Testis (tissue), 3 donors: ENCODE data around the gene ZNF574. TPM values are rescaled to one million over a fixed set of nuclear protein-coding genes. Genes with fewer than 3 reads are reported as not detected.

ENCODE experiments used
- DNase-seq: peaks from one replicate; pipeline ENCODE4 v3.0.0-alpha.2; 2019
- H3K27ac ChIP-seq, 2 donors: fragments of 200-600 bp; sonication (generic); one replicate each; pipeline ENCODE4 v1.5.1; 2019
- H3K27me3 ChIP-seq: fragments of 200-600 bp; sonication (generic); one replicate; pipeline ENCODE4 v1.5.1; 2019
- H3K36me3 ChIP-seq: fragments of 200-600 bp; sonication (generic); one replicate; pipeline ENCODE4 v1.5.1; 2017; ENCODE audit warnings: low read depth; ENCODE audit errors: missing control alignments
- H3K4me1 ChIP-seq: fragments of 200-600 bp; sonication (generic); one replicate; pipeline ENCODE4 v1.5.1; 2019
- H3K4me3 ChIP-seq, 2 donors: fragments of 200-600 bp; sonication (generic); one replicate each; pipeline ENCODE4 v1.5.1; 2017 to 2019
- H3K9me3 ChIP-seq: fragments of 200-600 bp; sonication (generic); one replicate; pipeline ENCODE4 v1.5.1; 2017
- POLR2A ChIP-seq: fragments of 450-650 bp; IDR thresholded peaks from one replicate; pipeline ENCODE4 v1.6.1; 2017; ENCODE audit warnings: antibody characterized with exemption, mild to moderate bottlenecking, moderate library complexity
- WGBS, 2 donors: methylation state at CpG; one replicate each; pipeline ENCODE4 v1.1.5; 2018; 5-methylcytosine and 5-hydroxymethylcytosine counted together
- intact Hi-C: fragments of 100-400 bp; cut with DNase I; formaldehyde crosslinking; loops from one replicate; pipeline ENCODE4 v1.15.1; 2023; ENCODE audit warnings: low total_unique reads
- polyA plus RNA-seq: library from polyadenylated mRNA; stranded (reverse); fragments of 350-450 nt; fragmentation: Illumina TruSeq; extraction: RNeasy Lipid Tissue Mini Kit (QIAGEN cat#74804); gene quantifications from one replicate; pipeline ENCODE4 v1.2.3, GENCODE V29; 2014; ENCODE audit warnings: low read depth, low replicate concordance; ENCODE audit not compliant: insufficient read depth
- total RNA-seq, 2 donors: library from RNA; depleted of rRNA; stranded (reverse); fragments of >200 nt; gene quantifications; one replicate each; pipeline ENCODE4 v1.2.3, GENCODE V29; 2016
- TF ChIP-seq, protein P1 (sequence below), 3 experiments: fragments of 450-650 bp in 2 of 3; fragments of 200-600 bp in 1 of 3; sonication (generic) in 1 of 3; IDR thresholded peaks; one replicate each; pipeline ENCODE4 v1.5.1; 2016 to 2019; ENCODE audit warnings: antibody characterized with exemption in 3 of 3, mild to moderate bottlenecking in 2 of 3, moderate library complexity in 1 of 3

ZNF574 gene
- total and polyA plus RNA-seq, 3 donors from 2014 or later = 47.4 to 64.8 (median 63.2) TPM

DNA sequence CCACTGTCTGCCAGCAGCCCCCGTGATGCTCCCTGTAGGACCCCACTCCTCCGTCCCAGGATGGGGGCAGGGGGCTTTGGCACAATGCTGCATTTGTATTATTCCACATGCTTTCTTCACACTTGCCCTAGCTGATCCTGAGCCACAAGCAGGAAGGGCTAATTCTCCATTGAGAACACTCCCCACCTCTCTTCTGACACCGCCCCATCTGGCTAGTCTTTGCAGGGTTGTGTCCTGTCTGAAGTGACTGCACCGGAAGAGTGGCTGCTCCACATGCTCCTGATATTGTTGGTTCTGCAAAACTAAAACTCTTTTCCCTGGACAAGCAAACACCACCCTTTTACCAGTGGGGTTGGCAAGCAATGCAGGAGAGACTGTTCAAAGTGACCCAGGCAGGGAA lies 18.0 kb downstream of the ZNF574 start:
- WGBS, 2 donors = 69 to 74% methylated on average over 4 of the region's 4 CpGs
- intact Hi-C loops = no loop called here
- no peak overlapping the region for H3K4me3 ChIP-seq
- no peaks in the 10 kb centered on the region for H3K4me1 ChIP-seq
- no peaks in the 10 kb centered on the region for H3K9me3 ChIP-seq
- H3K36me3 ChIP-seq = no peaks in the 10 kb centered on the region
- H3K27ac ChIP-seq = no peak overlapping the region
- DNase-seq = no peak
- TF ChIP-seq POLR2A = no peak
- TF ChIP-seq, protein P1, sequence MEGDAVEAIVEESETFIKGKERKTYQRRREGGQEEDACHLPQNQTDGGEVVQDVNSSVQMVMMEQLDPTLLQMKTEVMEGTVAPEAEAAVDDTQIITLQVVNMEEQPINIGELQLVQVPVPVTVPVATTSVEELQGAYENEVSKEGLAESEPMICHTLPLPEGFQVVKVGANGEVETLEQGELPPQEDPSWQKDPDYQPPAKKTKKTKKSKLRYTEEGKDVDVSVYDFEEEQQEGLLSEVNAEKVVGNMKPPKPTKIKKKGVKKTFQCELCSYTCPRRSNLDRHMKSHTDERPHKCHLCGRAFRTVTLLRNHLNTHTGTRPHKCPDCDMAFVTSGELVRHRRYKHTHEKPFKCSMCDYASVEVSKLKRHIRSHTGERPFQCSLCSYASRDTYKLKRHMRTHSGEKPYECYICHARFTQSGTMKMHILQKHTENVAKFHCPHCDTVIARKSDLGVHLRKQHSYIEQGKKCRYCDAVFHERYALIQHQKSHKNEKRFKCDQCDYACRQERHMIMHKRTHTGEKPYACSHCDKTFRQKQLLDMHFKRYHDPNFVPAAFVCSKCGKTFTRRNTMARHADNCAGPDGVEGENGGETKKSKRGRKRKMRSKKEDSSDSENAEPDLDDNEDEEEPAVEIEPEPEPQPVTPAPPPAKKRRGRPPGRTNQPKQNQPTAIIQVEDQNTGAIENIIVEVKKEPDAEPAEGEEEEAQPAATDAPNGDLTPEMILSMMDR (IDR thresholded peaks at IDR 0.05) = no peak
- H3K27me3 ChIP-seq = no peaks in the 10 kb centered on the region

DNA sequence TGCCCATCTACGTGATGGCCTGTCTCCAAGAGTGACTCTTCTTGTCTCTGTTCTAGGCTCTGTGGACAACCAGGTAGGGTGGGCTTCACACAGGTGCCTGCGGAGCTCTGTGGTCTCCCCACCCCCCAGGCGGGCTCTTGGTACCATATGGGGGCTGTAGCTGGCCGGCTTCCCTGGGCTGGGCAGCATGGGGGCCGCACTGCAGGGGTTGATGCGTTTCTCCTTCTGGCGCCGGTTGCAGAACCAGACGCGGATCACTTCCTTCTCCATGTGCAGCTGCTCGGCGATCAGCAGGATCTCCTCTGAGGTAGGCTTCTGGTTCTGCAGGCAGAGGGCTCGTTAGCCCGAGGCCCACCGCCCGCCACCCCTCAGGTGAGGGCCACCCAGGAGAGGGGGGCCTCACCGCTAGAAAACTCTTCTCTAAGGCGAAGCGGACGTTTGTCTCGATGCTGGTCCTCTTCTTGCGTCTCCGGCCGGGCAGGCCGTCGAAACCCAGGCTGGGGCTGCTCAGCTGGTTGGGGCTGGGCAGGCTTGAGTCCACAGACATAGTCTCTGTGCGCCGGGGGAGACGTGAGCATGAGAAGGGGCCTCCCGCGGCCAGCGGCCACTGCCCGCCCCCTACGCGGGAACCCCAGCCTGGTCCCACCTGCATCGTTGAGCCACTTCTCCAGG lies 19.3 kb downstream of the ZNF574 start:
- WGBS, 2 donors = 50 to 78% methylated on average over 3 to 36 of the region's 36 CpGs
- H3K4me3 ChIP-seq = peak overlapping the region in 1 of 2 donors; percentile 43
- intact Hi-C loops = no loop called here

DNA sequence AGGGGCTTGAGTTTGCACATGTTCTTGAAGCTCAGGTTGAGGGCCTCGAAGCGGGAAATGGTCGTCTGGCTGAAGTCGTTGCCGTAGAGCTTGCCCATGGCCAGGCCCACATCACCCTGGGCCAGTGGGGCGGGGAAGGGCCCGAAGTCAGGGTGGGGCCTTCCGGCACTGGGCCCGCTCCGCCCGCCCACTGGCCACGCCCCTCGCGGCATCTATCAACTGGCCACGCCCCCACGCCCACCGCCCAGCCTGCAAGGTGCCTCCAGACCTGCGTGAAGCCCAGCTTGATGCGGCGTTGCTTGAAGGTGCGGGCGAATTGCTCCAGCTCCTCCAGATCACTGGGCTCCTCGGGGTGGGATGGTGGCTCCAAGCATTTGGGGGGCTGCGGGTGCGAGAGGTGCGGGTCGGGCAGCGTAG lies 19.9 kb downstream of the ZNF574 start:
- Histone ChIP-seq H3K9me3 (no peaks in the 10 kb centered on the region), H3K27ac (no peak overlapping the region), H3K36me3 (no peaks in the 10 kb centered on the region), H3K4me1 (no peaks in the 10 kb centered on the region), H3K27me3 (no peaks in the 10 kb centered on the region), H3K4me3 (peak overlapping the region in 1 of 2 donors; percentile 43)
- no peak for TF ChIP-seq POLR2A
- TF ChIP-seq, protein P1 (IDR thresholded peaks at IDR 0.05) = no peak
- DNase-seq = peak; percentile 74
- 0 to 22% methylated on average over 1 to 28 of the region's 28 CpGs for WGBS, 2 donors
- intact Hi-C loops = no loop called here

More for the DNA sequence above, 19.3 kb downstream of the ZNF574 start:
- TF ChIP-seq, protein P1 (IDR thresholded peaks at IDR 0.05) = no peak
- TF ChIP-seq POLR2A = no peak
- Histone ChIP-seq H3K27ac (no peak overlapping the region), H3K4me1 (no peaks in the 10 kb centered on the region), H3K36me3 (no peaks in the 10 kb centered on the region), H3K27me3 (no peaks in the 10 kb centered on the region), H3K9me3 (no peaks in the 10 kb centered on the region)
- no peak for DNase-seq

DNA sequence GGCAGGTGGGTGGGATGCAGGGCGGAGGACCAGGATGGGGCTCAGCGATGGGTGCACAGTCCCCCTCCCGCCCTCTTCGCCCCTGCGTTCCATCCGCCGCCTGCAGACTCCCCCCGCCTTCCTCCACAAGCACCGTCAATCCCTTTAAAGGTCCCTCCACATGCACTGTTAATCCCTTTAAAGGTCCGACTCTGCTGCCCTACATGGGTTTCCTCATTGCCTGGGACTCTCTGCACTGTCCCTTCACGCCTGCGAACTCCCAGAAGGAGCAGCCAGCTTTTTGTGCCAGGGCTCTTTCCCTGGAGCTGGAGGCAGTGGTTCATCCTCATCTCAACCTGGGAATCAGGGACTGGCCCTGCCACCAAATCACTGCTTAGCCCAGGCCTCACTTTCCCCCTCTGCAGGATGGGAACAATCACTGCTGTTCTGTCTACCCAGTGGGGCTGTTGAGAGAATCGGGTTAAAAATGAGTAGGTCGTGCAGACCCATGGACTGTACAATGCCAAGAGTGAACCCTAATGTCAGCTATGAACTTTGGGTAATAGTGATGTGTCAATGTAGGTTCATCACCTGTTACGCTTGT lies 20.4 kb downstream of the ZNF574 start:
- intact Hi-C loops = no loop called here
- TF ChIP-seq, protein P1 (IDR thresholded peaks at IDR 0.05) = no peak
- TF ChIP-seq POLR2A = no peak
- Histone ChIP-seq H3K4me1 (no peaks in the 10 kb centered on the region), H3K4me3 (peak overlapping the region in 1 of 2 donors; percentile 43), H3K27me3 (no peaks in the 10 kb centered on the region), H3K36me3 (no peaks in the 10 kb centered on the region), H3K27ac (no peak overlapping the region), H3K9me3 (no peaks in the 10 kb centered on the region)
- 32 to 36% methylated on average over 13 to 15 of the region's 15 CpGs for WGBS, 2 donors
- no peak for DNase-seq
